Measurements from ENCODE around the gene SMPDL3A. TPM values are rescaled to one million over a fixed set of nuclear protein-coding genes. Genes with fewer than 3 reads are reported as not detected.

SMPDL3A gene
- total RNA-seq, 1 donor from 2014 or later: 6.8 TPM

GRCh38 chr6:122792766-122793165 is 3.7 kb downstream of the SMPDL3A start:
- no peak for TF ChIP-seq CTCF (IDR thresholded peaks at IDR 0.05; ENCODE audit: insufficient read depth, low read length, poor library complexity, severe bottlenecking)
- H3K27me3 ChIP-seq (ENCODE audit: control insufficient read depth, insufficient read depth, low read length): no peaks in the 10 kb centered on the region
- DNase-seq (ENCODE audit: low read depth): no peak
- H3K4me3 ChIP-seq (ENCODE audit: low read depth, low read length): no peak overlapping the region
- H3K36me3 ChIP-seq (ENCODE audit: control insufficient read depth, insufficient read depth, low read length): no peaks in the 10 kb centered on the region

- Histone ChIP-seq H3K4me3 (ENCODE audit: low read depth, low read length) (no peak overlapping the region), H3K36me3 (ENCODE audit: control insufficient read depth, insufficient read depth, low read length) (no peaks in the 10 kb centered on the region), H3K27me3 (ENCODE audit: control insufficient read depth, insufficient read depth, low read length) (no peaks in the 10 kb centered on the region)
- TF ChIP-seq CTCF (IDR thresholded peaks at IDR 0.05; ENCODE audit: insufficient read depth, low read length, poor library complexity, severe bottlenecking): no peak
- no peak for DNase-seq (ENCODE audit: low read depth)
Measured at GRCh38 chr6:122797537-122797936, 8.5 kb downstream of the SMPDL3A start.

GRCh38 chr6:122798099-122798641 is 9.1 kb downstream of the SMPDL3A start:
- TF ChIP-seq CTCF (IDR thresholded peaks at IDR 0.05; ENCODE audit: insufficient read depth, low read length, poor library complexity, severe bottlenecking): no peak
- Histone ChIP-seq H3K4me3 (ENCODE audit: low read depth, low read length) (no peak overlapping the region), H3K36me3 (ENCODE audit: control insufficient read depth, insufficient read depth, low read length) (no peaks in the 10 kb centered on the region), H3K27me3 (ENCODE audit: control insufficient read depth, insufficient read depth, low read length) (no peaks in the 10 kb centered on the region)
- DNase-seq (ENCODE audit: low read depth): peak; percentile 81

GRCh38 chr6:122799140-122799745 is 10.2 kb downstream of the SMPDL3A start:
- DNase-seq (ENCODE audit: low read depth): no peak
- Histone ChIP-seq H3K36me3 (ENCODE audit: control insufficient read depth, insufficient read depth, low read length) (no peaks in the 10 kb centered on the region), H3K4me3 (ENCODE audit: low read depth, low read length) (no peak overlapping the region), H3K27me3 (ENCODE audit: control insufficient read depth, insufficient read depth, low read length) (no peaks in the 10 kb centered on the region)
- TF ChIP-seq CTCF (IDR thresholded peaks at IDR 0.05; ENCODE audit: insufficient read depth, low read length, poor library complexity, severe bottlenecking): no peak

- no peak overlapping the region for H3K4me3 ChIP-seq (ENCODE audit: low read depth, low read length)
- TF ChIP-seq CTCF (IDR thresholded peaks at IDR 0.05; ENCODE audit: insufficient read depth, low read length, poor library complexity, severe bottlenecking): no peak
- no peaks in the 10 kb centered on the region for H3K36me3 ChIP-seq (ENCODE audit: control insufficient read depth, insufficient read depth, low read length)
- DNase-seq (ENCODE audit: low read depth): no peak
- no peaks in the 10 kb centered on the region for H3K27me3 ChIP-seq (ENCODE audit: control insufficient read depth, insufficient read depth, low read length)
Measured at GRCh38 chr6:122799916-122800686, 11.0 kb downstream of the SMPDL3A start.
